Prostate gland (tissue), 2 donors: ENCODE results near the gene KCNJ6.

Experiments used
- CTCF ChIP-seq, 4 experiments: fragments of 200-600 bp in 2 of 4; fragments of 450-650 bp in 2 of 4; sonication (generic) in 2 of 4; IDR thresholded peaks; 1 replicate in 3 of 4; 2 replicates in 1 of 4; pipeline ENCODE4 v1.5.1; 2016 to 2019; ENCODE audit warnings: antibody characterized with exemption in 4 of 4, mild to moderate bottlenecking in 2 of 4, moderate library complexity in 2 of 4
- POLR2A ChIP-seq: fragments of 450-650 bp; IDR thresholded peaks from one replicate; pipeline ENCODE4 v1.6.1; 2016; ENCODE audit warnings: antibody characterized with exemption, mild to moderate bottlenecking

GRCh38 chr21:37737507-37737906 lies 178.8 kb downstream of the KCNJ6 start:
- no peak for TF ChIP-seq CTCF (IDR thresholded peaks at IDR 0.05)
- TF ChIP-seq POLR2A, result no peak
